Transverse colon (tissue), 4 donors: ENCODE measurements around the gene LDHB. TPM values are rescaled to one million over a fixed set of nuclear protein-coding genes. Genes with fewer than 3 reads are reported as not detected.
A peak's percentile ranks its signal among the peaks of the same experiment; 100 is the strongest.

ENCODE experiments used
- DNase-seq: peaks from one replicate; pipeline ENCODE4 v3.0.0-alpha.2; 2019
- H3K27ac ChIP-seq, 4 donors: fragments of 200-600 bp; sonication (generic); 2 replicates each; pipeline ENCODE4 v1.5.1; 2016 to 2018; ENCODE audit warnings: inconsistent platforms in 4 of 4
- H3K27me3 ChIP-seq: fragments of 200-600 bp; sonication (generic); 2 replicates; pipeline ENCODE4 v1.5.1; 2017; ENCODE audit warnings: inconsistent platforms
- H3K36me3 ChIP-seq, 4 donors: fragments of 200-600 bp; sonication (generic); 2 replicates each; pipeline ENCODE4 v1.5.1; 2017 to 2019; ENCODE audit warnings: inconsistent platforms in 4 of 4
- H3K4me1 ChIP-seq, 4 donors: fragments of 200-600 bp; sonication (generic); 2 replicates each; pipeline ENCODE4 v1.5.1; 2017 to 2020; ENCODE audit warnings: inconsistent platforms in 4 of 4
- H3K4me3 ChIP-seq, 4 donors: fragments of 200-600 bp; sonication (generic); 1 replicate in 1 of 4; 2 replicates in 3 of 4; pipeline versions ENCODE4 v1.5.1 to v1.6.1; 2017 to 2019; ENCODE audit warnings: inconsistent platforms in 4 of 4
- H3K9me3 ChIP-seq, 2 donors: fragments of 200-600 bp; sonication (generic); 2 replicates each; pipeline ENCODE4 v1.5.1; 2017 to 2019; ENCODE audit warnings: inconsistent platforms in 2 of 2
- EP300 ChIP-seq: sonication (generic); formaldehyde crosslinking; IDR thresholded peaks from one replicate; pipeline ENCODE4 v1.6.1; 2017; ENCODE audit warnings: antibody characterized with exemption, low read depth
- POLR2A ChIP-seq: fragments of 450-650 bp; IDR thresholded peaks from one replicate; pipeline ENCODE4 v1.6.1; 2016; ENCODE audit warnings: antibody characterized with exemption, mild to moderate bottlenecking, moderate library complexity
- POLR2AphosphoS5 ChIP-seq, 3 donors: sonication (generic); formaldehyde crosslinking; IDR thresholded peaks; one replicate each; pipeline ENCODE4 v1.6.1; 2016; ENCODE audit warnings: antibody characterized with exemption in 3 of 3
- WGBS, 2 donors: methylation state at CpG; one replicate each; pipeline ENCODE4 v1.1.5; 2018; ENCODE audit warnings: low coverage in 1 of 2; 5-methylcytosine and 5-hydroxymethylcytosine counted together
- in situ Hi-C, 4 donors: fragments of 200-750 bp; cut with MboI; loops; one replicate each; pipeline versions ENCODE4 v1.15.0 to v1.15.1; 2017; ENCODE audit warnings: low sequenced_read_pairs in 3 of 4, low pct_ligation_motif_present in 1 of 4, low pct_unique_long_range_greater_than_20kb in 1 of 4
- intact Hi-C: fragments of 100-400 bp; cut with DNase I; formaldehyde crosslinking; loops from one replicate; pipeline ENCODE4 v1.15.1; 2023; ENCODE audit warnings: low total_unique reads
- total RNA-seq, 4 donors: library from RNA; depleted of rRNA; stranded (reverse); fragments of >200 nt; gene quantifications; one replicate each; pipeline ENCODE4 v1.1.0, GENCODE V29; 2016
- TF ChIP-seq, protein P1 (sequence below), 5 experiments: fragments of 200-600 bp in 3 of 5; fragments of 450-650 bp in 2 of 5; sonication (generic) in 3 of 5; IDR thresholded peaks; 1 replicate in 2 of 5; 2 replicates in 3 of 5; pipeline ENCODE4 v1.5.1; 2016 to 2017; ENCODE audit warnings: antibody characterized with exemption in 5 of 5, inconsistent platforms in 3 of 5, mild to moderate bottlenecking in 2 of 5, moderate library complexity in 1 of 5

LDHB gene
- total RNA-seq, 4 donors from 2014 or later: 68.1 to 145 (median 118) TPM

DNA sequence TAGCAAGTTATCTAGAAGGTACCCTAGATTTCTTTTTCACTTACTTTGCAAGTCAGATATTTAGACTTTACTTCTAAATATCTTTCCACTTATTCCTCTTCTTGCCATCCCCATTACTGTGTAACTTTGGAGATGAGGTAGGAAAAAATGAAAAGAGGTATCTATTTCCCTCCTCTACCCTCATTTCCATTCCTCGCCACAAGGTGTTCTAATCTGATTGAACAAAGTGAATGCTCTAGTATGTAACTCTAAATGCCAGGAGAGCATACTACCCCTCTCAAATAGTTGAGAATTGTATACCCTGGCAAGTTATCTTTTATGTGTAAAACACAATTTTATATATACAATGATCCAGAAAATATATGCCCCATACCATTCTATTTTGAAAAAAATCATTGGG lies 1.7 kb upstream of the LDHB start:
- Histone ChIP-seq H3K4me1 (peaks cover 0 to 25% (median 13%) of the 10 kb centered on the region in 4 donors), H3K27ac (no peak overlapping the region), H3K27me3 (no peaks in the 10 kb centered on the region), H3K4me3 (no peak overlapping the region), H3K36me3 (no peaks in the 10 kb centered on the region), H3K9me3 (no peaks in the 10 kb centered on the region)
- in situ Hi-C loops (no loop called here), intact Hi-C loops (no loop called here)
- TF ChIP-seq EP300: no peak
- no peak for TF ChIP-seq POLR2A
- TF ChIP-seq POLR2AphosphoS5 (IDR thresholded peaks at IDR 0.05): no peak
- TF ChIP-seq, protein P1, sequence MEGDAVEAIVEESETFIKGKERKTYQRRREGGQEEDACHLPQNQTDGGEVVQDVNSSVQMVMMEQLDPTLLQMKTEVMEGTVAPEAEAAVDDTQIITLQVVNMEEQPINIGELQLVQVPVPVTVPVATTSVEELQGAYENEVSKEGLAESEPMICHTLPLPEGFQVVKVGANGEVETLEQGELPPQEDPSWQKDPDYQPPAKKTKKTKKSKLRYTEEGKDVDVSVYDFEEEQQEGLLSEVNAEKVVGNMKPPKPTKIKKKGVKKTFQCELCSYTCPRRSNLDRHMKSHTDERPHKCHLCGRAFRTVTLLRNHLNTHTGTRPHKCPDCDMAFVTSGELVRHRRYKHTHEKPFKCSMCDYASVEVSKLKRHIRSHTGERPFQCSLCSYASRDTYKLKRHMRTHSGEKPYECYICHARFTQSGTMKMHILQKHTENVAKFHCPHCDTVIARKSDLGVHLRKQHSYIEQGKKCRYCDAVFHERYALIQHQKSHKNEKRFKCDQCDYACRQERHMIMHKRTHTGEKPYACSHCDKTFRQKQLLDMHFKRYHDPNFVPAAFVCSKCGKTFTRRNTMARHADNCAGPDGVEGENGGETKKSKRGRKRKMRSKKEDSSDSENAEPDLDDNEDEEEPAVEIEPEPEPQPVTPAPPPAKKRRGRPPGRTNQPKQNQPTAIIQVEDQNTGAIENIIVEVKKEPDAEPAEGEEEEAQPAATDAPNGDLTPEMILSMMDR (IDR thresholded peaks at IDR 0.05): no peak
- no peak for DNase-seq
- WGBS, 2 donors: 33 to 59% methylated on average over 1 of the region's 1 CpG

DNA sequence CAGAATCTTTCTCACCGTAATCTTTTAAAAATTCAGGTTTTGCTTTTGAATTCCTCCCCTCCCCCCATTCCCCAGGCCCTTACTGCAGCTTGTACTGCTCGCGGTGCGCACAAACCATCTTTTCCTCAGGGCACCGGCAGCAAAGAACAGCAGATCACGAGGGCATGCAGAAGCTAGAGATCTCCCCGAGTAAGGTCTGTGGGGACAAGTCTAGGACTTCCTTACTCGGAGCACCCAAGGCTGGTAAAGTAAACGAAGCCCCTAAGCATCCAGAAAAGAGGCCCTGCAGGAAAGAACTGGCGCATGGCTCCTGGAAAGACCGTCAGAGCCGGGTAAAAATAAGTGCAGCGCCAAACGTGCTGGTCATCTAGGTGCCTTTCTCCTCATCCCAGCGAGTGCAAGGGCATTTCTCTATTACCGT lies 727 bp downstream of the LDHB start:
- Histone ChIP-seq H3K27me3 (no peaks in the 10 kb centered on the region), H3K4me3 (peak overlapping the region; percentile 71 to 92 (median 84)), H3K4me1 (peaks cover 0 to 25% (median 16%) of the 10 kb centered on the region in 4 donors), H3K9me3 (no peaks in the 10 kb centered on the region), H3K27ac (peak overlapping the region; percentile 90 to 95 (median 92)), H3K36me3 (peaks cover 0 to 14% (median 4%) of the 10 kb centered on the region in 4 donors)
- WGBS, 2 donors: 0 to 1% methylated on average over 6 to 16 of the region's 16 CpGs
- intact Hi-C loops: no loop called here
- in situ Hi-C loops: no loop called here
- TF ChIP-seq, protein P1 (IDR thresholded peaks at IDR 0.05): no peak
- TF ChIP-seq EP300 (no peak), POLR2A (no peak), POLR2AphosphoS5 (IDR thresholded peaks at IDR 0.05) (no peak)
- peak; percentile 42 for DNase-seq

DNA sequence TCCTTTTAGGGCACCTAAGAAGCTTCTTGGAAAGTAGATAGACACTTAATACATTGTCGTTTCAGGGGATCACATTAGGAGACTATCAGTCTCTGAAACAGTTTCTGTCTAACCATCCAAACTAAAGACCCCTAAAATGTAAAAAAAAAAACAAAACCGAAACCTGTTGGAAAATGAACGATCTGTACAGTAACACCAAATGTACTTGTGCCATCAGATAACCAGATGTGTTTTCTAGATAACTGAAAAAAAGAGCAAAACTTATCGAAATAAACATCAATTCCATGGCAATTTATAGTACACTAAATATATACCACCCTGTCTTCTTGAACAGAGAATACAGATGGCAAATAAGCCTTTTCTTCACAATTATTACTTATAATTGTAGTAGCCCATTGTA lies 2.1 kb downstream of the LDHB start:
- in situ Hi-C loops (no loop called here), intact Hi-C loops (no loop called here)
- no peak for DNase-seq
- H3K27ac ChIP-seq: no peak overlapping the region
- H3K4me1 ChIP-seq: peaks cover 0 to 25% (median 16%) of the 10 kb centered on the region in 4 donors
- peaks cover 0 to 14% (median 4%) of the 10 kb centered on the region in 4 donors for H3K36me3 ChIP-seq
- peak overlapping the region in 1 of 4 donors; percentile 91 for H3K4me3 ChIP-seq
- H3K27me3 ChIP-seq: no peaks in the 10 kb centered on the region
- WGBS, 2 donors: 56 to 75% methylated on average over 4 of the region's 4 CpGs
- H3K9me3 ChIP-seq: no peaks in the 10 kb centered on the region
- TF ChIP-seq POLR2AphosphoS5 (IDR thresholded peaks at IDR 0.05): no peak
- TF ChIP-seq, protein P1 (IDR thresholded peaks at IDR 0.05): no peak
- TF ChIP-seq POLR2A: no peak
- no peak for TF ChIP-seq EP300

DNA sequence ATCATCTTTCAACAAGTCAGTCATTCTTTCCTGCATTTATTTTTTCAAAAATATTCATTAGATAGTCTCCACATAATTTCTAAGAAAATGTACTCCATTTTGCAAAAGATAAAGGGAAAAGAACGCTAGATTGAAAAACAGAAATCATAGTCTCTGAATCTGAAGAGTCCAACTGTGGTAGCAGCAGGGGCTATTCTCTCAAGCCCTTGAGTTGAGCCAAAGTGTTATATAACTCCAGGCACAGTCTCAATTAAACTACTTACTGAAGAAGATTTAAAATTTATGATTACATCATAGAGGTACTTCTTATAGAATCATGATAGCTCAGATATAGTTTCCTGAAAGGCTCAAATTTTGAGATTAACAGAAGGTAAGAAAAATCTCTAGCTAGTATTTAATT lies 5.8 kb downstream of the LDHB start:
- intact Hi-C loops: no loop called here
- in situ Hi-C loops: no loop called here
- Histone ChIP-seq H3K4me3 (no peak overlapping the region), H3K36me3 (peaks cover 0 to 17% (median 4%) of the 10 kb centered on the region in 4 donors), H3K27ac (no peak overlapping the region), H3K4me1 (peaks cover 0 to 21% (median 16%) of the 10 kb centered on the region in 4 donors), H3K9me3 (no peaks in the 10 kb centered on the region), H3K27me3 (no peaks in the 10 kb centered on the region)
- WGBS, 2 donors: 88 to 90% methylated on average over 1 of the region's 1 CpG
- DNase-seq: no peak
- TF ChIP-seq POLR2AphosphoS5 (IDR thresholded peaks at IDR 0.05): no peak
- TF ChIP-seq, protein P1 (IDR thresholded peaks at IDR 0.05): no peak
- no peak for TF ChIP-seq EP300
- TF ChIP-seq POLR2A: no peak
